Left renal cortex interstitium (tissue), 4 donors: ENCODE results near the gene RPTOR. TPM values are rescaled to one million over a fixed set of nuclear protein-coding genes. Genes with fewer than 3 reads are reported as not detected.

Source experiments
- DNase-seq, 4 donors: peaks; one replicate each; pipeline ENCODE4 v3.0.0-alpha.2; 2013; ENCODE audit warnings: low read depth in 4 of 4, low spot score in 2 of 4, missing footprints in 1 of 4
- polyA plus RNA-seq, 4 donors: library from polyadenylated mRNA; unstranded; fragments of 120-200 nt; gene quantifications; one replicate each; pipeline ENCODE4 v1.2.1, GENCODE V29; 2013; ENCODE audit not compliant: insufficient read length in 4 of 4

The RPTOR gene
- polyA plus RNA-seq, 4 donors = 16.5 to 25.0 (median 19.7) TPM

DNA sequence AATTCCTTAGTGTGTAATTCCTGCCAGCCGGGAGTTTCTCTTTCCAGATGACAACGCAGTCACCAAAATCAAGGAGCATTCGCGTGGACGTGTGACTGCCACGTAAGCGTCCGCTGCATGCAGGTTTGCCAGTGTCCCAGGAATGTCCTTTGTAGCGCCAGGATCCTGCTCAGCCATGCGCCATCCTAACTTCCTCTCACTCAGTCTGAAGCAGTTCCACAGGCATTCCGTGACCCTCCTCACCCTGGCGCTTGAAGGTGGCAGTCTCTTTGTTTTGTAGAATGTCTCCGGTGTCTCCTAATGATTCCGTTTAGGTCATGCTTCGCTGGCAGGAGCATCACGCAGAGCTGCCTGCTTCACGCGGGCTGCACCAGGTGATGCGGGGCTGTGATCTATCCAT, 88.6 kb downstream of the RPTOR start:
- no peak for DNase-seq

DNA sequence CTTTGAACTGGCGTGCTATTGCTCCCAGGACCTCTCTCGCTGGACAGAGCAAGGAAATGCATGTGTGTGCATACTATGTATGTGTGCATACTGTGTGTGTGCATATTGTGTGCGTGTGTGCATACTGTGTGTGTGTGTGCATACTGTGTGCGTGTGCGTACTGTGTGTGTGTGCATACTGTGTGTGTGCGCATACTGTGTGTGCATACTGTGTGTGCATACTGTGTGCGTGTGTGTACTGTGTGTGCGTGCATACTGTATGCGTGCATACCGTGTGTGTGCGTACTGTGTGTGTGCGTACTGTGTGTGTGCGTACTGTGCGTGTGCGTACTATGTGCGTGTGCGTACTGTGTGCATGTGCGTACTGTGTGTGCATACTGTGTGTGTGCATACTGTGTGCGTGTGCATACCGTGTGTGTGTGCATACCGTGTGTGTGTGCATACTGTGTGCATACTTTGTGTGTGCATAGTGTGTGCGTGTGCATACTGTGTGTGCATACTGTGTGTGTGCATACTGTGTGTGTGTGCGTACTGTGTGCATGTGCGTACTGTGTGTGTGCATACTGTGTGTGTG, 89.4 kb downstream of the RPTOR start:
- DNase-seq = no peak

DNA sequence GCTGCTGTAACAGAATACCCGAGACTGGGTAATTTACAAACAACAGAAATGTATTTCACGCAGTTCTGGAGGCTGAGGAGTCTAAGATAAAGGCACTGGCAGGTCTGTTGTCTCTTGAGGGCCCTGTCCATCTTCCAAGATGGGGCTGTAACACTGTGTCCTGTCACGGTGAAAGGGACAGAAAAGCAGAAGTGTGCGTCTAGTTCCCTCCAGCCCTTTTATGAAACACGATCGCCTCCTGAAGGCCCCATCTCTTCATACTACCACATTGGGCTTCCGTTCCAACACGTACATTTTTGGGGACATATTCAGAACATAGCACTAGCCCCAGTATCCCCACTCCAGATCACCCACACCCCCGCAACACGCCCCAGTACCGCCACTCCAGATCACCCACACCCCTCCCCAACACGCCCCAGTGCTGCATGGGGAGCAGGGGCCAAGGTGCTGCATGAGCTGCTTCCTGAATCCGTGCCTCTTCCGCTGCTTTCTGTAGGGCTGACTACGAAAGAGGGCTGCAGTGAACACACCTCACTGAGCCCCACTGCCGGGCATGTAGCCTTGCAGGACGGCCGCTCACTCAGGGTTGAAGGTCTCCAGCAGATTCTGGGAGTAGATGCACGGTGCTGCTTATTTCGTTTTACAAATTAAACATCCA, 91.9 kb downstream of the RPTOR start:
- DNase-seq = no peak

DNA sequence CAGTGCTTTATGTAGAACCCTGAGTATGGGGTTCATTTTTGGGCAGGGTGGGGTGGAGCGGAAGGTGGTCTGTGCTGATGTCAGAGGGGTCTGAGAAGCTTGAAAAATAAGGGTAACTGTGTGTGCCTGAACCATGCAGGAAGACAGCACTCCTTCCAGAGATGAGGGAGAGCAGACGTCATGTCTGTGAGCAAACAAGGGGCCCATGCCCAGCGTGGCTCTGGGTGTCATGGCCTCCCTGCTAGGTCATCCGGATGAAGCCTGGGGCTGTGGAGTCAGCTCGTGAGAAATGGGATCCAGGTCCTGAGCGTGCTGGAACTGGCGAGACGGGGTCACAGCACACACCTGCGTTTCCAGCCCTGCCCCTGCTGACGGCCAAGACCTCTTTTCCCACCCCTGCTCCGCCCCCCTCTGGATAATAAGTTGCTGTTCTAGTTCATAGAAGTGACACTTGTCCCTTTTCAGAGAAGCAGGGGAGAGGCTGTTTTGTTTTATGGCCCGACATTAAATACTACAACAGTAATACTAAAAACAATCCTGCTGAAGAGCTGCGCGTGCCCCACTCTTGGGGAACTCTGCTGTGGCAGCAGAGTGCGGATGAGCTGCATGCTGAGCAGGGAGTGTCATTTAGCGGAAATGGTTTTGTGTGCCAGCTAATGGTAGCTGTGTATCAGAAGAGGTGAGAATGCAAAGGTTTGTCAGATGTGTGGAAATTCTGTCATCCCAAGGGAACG, 92.6 kb downstream of the RPTOR start:
- DNase-seq = no peak

DNA sequence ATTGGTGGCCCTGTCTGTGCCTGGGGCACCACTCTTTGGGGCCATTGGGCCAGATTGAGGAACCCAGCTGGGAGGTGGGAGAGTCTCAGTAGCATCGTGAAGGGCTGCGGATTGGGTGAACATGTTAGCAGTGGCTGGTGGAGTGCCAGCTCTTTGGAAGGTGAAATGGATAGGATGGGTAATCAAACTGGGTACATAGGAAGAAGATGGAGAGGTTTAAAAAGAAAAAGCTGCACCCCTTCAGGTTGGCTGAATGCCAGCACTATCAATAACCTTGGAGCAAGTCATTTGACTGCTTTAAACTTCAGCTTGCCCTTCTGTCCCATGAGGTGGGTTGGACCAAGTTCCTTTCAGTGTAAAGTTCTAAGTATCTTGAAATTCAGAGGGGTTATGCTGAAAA, 95.0 kb downstream of the RPTOR start:
- no peak for DNase-seq

DNA sequence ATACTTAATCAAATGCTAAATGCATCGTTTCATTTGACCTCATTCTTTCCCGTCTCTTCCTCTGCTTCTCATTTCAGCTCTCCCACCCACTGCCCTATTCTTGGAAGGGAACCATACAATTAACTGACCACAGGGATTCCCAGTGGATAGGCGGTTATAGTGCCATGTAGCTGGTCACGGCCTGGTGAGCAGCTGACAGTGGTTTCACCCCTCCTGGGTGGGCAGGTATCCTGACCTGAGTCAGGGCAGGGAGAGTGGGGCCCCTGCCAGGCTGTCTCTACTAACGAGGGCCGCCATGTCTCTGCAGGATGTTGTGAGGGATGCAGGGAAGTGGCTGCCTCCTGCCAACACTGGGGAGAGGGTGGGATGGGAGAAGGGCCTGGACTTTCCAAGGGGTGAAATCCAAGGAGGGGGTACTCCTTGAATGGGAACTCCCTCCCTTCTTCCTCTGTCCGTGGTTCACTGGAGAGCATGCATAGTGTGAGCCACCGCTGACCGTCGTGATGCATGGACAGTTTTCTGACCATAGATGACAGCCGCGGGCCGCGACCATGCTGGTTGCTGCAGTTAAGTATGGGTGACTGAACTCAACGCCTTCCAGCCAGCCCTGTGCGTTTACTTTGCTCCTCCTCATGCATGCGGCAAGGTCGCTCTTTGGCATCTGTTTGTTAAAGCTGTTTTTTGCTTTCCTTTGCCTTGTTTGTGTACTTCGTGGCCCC, 95.9 kb downstream of the RPTOR start:
- no peak for DNase-seq

DNA sequence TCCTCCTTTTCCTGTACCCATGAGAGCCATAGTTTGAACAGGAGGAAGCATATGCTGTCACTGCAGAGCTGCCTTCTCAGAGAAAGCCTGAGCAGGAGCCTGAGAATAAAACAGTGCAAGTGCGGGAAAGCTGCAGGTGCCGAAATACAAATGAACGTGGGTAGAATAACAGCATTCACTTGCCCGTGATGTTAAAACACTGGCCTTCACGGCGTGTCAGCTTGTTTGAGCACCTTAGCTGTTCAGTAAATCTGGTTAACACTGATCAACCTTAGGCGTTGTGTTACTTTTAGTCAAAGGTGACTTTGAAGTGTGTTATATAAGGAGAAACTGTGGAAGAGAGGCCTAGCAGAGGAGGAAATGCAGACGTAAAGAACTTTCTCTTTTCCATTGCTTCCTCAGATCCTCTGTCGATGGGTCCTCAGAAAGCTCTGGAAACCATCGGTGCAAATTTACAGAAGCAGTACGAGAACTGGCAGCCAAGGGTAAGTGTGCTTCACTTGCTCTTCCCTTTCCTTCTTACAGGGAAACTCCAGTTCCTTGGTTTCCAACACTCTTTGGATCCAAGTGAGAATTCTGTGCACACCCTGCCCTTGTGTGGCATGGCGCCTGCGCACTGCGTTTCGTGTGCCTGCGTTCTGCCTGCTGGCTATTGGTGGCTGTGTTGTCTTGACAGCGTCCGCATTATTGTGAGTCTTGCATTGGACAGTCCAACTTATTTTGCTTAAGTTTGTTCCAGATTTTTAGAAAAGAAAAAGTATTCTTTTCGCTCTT, 98.9 kb downstream of the RPTOR start:
- DNase-seq = no peak

DNA sequence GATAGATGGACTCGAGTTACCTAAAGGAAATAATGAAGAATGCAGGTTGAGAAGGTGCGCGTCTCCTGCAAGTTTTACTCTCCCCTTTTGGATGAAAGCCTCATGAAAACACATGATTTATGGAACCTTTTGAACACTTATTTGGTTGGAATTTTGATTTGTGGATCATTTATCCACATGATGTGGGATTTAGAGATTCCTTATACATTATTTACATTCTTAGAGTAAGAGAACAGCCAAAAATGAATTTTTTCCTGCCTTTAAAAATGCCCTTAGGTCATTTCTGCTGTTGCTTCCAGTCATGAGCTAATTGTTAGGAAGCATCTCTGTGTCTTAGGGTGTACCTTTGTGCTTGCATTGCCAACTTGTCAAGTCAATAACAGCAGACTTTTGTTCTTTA, 99.9 kb downstream of the RPTOR start:
- no peak for DNase-seq

DNA sequence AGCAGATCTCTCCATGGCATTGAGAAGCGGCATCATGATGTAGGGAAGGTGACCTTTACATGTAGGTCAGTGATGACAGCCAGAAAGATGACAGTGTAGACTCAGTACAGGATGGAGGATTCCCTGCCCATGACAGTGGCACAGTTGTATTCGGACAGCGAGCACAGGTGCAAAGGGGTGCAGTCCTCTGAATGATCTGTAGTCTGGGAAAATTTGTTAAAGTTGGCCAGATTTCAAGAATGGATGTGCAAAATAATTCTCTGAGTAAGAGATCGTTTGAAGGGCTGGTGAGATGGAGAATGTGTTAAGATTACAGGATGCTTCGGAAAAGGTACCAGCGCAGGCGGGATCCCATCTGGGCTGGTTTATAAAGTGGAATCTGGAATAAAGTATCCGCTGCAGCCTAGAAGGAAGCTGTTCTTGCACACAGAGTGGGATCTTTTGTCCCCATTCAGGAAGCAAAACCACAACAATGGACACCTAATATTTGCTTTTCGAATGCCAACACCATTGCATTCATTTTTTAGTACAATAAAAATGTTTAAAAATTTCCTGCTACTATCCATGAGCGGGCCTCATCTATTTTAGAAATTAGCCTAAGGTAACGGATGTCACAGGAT, 101.2 kb downstream of the RPTOR start:
- DNase-seq = no peak

DNA sequence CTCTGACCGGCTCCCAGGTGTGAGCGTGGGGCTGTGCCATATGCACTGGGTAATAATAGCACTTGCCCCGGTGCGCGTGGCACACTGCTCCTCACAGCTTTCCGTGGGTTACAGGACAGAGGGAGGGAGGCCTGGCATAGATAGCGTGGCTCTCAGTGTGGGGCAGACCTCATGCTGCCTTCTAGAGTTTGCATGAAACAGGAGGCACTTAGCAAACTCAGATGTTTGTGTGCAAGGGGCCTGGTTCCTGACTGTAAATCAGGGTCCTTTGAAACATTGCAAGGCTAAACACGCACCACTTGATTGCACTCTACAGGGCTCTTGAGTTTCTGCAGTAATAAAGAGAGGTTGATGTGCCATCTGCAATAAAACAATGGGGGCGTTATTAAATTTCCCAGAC, 101.7 kb downstream of the RPTOR start:
- no peak for DNase-seq

DNA sequence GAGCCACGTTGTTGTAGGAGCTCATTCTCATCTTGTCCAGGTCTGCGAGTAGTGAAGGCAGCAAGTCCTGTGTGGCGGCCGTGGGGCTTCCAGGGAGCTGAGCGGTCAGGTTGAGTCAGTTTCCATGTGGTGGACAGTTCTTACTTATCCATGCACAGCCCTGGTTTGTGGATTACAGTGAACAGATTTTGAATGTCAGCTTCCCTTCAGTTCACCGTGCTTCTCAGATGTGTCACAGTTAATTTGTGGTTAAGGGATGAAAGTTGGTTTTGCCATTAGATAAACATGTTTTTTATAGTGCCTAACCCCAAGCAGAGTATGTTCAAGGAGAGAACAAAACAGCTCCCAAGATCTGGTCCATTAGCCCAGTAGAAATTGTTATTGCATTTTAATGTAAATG, 103.1 kb downstream of the RPTOR start:
- no peak for DNase-seq

DNA sequence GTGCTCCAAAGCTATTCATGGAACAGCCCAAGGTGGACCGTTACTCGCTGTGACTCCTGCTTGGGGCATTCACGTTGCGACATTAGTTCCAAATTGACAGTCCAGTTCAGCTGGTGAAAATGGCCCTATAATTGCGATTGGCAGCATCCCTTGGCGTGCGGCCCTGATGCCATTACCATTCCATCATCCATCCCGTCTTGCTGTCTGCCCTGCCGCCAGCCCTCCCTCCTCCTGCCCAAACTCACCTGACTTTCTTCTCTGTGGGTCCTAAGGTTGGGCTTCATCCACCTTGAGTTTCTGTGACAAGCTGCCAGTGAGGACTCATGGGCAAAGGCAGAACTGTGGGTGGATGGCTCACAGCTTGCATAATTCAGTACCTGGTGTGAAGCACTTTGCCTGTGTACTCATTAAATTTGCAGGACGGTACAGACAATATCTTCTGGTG, 104.6 kb downstream of the RPTOR start:
- DNase-seq = no peak

DNA sequence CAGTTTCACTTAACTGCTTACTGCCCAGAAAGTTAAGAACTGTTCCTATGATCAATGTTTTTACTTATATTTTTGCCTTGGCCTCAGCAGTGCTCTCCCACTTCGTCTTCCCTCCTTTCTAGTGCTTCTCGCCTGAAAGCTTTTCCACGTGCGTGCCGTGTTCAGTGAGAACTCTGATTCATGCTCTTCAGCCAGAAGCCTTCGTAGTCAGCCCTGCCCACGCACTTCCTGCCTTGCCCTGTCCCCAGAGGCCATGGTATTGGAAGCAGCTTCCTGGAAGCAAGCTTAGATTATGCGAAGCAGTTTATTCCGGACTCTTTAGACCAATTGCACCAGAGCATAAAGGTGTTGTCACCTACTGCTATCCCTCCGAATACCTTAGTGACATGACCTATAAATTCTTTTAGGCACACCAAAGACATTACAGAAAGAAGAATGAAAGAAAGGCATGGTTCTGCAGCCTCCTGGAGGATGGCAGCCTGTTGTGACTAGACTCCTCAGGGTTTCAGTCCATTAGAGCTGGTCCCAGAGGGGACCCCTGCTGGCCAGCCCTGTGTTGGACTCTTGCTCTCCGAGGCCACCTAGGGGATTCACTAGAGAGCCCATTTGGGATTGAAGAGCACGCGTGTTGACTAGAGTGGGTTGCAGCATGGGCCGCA, 105.2 kb downstream of the RPTOR start:
- no peak for DNase-seq

DNA sequence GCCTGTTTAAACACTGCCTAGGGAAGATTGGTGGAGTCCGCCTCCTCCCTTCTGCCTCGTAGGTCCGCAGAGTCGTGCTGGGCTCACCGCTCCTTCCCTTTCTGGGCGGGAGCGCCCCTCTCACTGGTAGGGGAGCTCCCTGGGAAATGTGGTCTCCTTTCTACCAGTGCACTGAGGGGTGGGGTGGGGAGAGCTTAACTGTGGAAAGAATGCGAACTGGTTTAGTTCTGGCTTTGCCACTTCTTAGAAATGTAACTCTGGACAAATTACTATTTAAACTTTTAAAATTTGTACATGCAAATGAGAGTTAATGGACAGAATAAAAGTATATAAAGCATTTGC, 105.7 kb downstream of the RPTOR start:
- no peak for DNase-seq

DNA sequence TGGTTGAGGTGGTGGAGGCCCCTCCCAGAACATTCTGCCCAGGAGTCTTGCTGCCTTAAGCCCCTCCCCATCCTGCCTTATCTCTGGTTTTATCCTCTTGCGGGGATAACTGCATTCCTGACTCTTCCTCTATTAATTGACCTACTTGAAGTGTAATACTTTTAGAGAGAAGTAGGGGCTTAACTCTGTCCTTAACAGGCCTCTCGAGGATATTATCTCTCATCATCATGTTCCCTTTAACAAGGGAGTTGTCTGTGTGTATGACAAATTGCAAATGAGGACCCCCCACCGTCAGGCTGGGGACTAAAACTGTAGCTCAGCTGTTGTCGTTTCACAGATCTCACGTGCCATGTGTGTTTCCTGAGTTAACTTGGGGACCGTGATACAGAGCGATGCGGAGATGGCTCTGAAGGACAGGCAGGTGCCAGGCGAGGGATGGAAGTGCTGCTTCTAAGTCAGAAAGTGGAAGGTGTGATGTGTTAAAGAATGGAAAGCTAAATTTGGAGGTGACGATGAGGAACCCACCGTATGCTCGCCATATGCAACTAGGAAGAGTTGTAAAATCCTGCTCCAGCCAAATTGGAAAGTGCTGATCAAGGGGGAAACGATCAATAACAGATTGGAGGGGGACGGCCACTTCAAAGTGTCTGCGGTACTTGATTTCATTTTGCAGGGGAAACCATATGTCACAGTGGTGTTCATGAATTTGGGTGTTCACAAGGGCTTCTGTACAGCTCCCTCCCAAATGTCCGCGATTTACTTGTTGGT, 106.3 kb downstream of the RPTOR start:
- DNase-seq = no peak

DNA sequence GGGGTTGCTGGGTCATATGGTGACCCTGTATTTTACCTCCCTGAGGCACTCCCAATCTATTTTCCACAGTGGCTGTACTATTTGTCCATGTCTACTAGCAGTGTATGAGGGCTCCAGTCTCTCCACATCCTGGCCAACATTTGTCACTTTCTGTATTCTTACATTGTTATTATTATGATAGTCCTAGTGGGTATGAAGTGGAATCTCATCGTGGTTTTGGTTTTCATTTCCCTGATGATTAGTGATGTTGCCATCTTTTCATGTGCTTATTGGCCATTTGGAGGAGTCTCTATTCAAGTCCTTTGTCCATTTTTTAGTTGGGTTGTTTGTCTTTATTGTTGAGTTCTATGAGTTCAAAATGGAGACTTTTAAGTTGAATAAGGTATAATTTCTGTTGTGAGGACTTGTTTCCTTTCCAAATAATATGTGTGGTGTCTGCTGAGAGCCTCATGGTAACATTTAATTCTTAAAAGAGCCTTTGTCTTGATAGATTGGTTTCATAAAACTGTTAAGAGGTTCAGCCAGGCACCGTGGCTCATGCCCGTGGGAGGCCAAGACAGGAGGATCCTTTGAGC, 108.2 kb downstream of the RPTOR start:
- no peak for DNase-seq

DNA sequence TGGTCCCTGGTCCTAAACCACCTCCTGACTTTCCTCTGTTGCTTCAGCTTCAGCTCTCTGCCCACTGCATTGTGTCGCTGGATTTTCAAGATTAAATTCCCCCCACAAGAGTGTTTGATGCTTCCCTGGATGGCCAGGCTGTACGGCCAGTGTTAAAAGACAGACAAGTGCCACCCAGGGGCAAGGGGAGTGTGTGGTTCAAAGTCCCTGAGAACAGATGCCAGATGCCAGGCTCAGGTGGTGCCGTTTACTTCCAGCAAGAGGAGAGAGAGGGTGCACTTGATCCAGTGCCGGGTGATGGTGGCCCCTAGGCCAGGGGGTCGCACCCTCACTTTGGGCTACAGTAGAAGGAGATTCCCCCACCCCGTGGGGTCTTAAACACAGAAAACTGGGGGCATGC, 109.2 kb downstream of the RPTOR start:
- no peak for DNase-seq

DNA sequence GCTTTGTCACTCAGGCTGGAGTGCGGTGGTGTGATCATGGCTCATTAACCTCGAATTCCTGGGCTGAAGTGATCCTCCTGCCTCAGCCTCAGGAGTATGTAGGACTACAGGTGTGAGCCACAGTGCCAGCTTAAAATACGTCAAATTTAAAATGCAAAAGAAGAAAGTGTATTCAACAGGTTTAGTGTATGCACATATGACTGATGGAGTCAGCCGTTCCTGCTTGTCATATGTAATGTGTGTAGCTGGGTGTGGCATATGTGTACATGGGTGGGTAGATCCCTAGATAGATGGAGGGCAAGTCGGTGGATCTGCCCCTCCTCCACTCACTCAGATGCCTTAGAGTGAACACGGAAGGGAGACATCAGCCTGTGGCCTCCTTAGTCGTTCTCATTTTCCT, 111.0 kb downstream of the RPTOR start:
- DNase-seq = no peak

DNA sequence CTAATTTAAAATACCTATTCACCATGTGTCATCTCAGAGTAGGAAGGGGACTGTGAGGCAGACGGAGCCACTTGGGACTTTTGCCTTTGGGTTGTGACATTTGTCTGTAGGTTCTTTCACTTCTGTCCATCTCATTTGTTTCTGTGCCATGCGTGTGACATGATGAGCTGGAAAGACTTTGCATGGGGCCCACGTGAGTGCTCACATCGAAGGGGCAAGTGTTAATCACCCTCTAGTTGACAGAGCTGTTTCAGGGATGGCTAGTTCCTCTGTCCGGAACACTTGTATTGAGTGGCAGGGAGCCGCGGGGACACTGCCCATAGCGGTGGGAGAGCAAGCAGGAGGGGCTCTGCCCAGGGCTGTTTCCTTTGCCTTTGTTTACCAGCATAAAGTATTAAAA, 112.0 kb downstream of the RPTOR start:
- DNase-seq = no peak
